ENCODE data around the gene ME2. TPM values are rescaled to one million over a fixed set of nuclear protein-coding genes. Genes with fewer than 3 reads are reported as not detected.

Gene ME2
- total and polyA plus RNA-seq, 9 of the 15 experiments (the other 6 are each of a cell fraction or from before 2014, with no cell fraction given), result 12.3 to 54.4 (median 36.2) TPM

DNA sequence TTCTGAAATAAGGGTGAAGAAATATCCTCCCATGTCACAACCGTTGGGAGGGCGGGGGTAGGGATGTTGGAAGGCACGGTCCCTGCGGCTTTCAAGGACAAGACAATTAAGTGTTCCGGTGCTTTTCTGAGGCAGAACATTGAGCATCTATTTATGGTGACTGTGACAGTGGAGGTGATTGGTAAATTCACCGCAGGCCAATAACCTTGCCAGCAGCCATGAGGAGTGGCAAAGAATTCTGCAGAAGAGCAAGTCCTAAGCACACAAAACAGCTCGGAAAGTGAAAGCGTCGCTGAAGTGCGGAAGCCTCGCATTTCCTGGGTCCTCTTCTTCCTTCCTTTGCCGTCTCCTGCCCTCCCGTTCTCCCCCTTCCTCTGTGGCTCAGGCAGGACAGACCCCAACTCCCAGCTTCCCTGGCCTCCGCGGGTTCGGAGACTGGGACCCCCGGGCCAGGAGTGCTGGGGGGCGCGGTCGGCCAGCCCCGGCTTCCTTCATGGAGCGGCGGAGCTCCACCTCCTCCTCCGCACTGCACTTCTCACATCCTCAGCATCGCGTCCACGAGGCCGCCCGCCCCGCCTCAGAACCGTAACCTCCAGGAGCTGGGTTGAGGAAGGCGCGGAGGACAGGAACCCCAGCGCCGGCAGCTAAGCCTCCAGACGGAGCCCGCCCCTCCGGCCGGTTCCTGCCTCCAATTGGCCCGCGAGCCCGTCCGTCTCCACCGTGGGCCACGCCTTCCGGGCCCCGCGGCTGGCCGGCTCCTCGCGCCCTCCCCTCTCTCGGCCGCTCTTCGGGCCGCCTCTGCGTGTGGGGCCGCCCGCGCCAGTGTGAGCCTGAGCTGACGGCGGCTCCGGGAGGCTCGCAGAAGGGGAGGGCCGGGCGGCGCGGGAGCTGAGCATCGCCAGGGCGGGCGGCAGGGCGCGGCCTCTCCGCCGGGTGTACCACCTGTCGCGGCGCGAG lies at the start of gene ME2 (continued):
- TF ChIP-seq ETV6 (IDR thresholded peaks at IDR 0.05; ENCODE audit: borderline replicate concordance in 1 of 2, low read depth in 2 of 2, low read length in 1 of 2) (no peak), ETV6 (CRISPR knock-in tag; IDR thresholded peaks at IDR 0.05; ENCODE audit: borderline replicate concordance) (no peak), ZNF707 (CRISPR knock-in tag; conservative IDR thresholded peaks at IDR 0.05) (no peak), STAT5A (IDR thresholded peaks at IDR 0.05; ENCODE audit: borderline replicate concordance, low read length) (no peak), NONO (IDR thresholded peaks at IDR 0.05; ENCODE audit: low read depth in 2 of 2, low read length in 1 of 2) (peak in 1 of 2 experiments; percentile 51; a peak in 2 of 4 replicates), NFRKB (IDR thresholded peaks at IDR 0.05; ENCODE audit: low read depth) (no peak), ZKSCAN8 (CRISPR knock-in tag; IDR thresholded peaks at IDR 0.05) (no peak), NRF1 (conservative IDR thresholded peaks at IDR 0.05 in 1 of 2, IDR thresholded peaks at IDR 0.05 in 1 of 2) (peak; percentile 79 to 81), GABPA (tag; conservative IDR thresholded peaks at IDR 0.05; ENCODE audit: low read depth) (peak; percentile 76), MAZ (CRISPR knock-in tag; conservative IDR thresholded peaks at IDR 0.05 in 1 of 2, IDR thresholded peaks at IDR 0.05 in 1 of 2) (peak; percentile 84 to 91), TEAD1 (CRISPR knock-in tag; IDR thresholded peaks at IDR 0.05) (0 out of 4 replicates have a peak, but pooled peaks of 1 of the 2 experiments have one; percentile 10), RBM17 (IDR thresholded peaks at IDR 0.05; ENCODE audit: borderline replicate concordance, low read depth, low read length) (no peak), POLR2H (tag; IDR thresholded peaks at IDR 0.05; ENCODE audit: low read depth) (peak; percentile 50), SMARCA4 (IDR thresholded peaks at IDR 0.05) (no peak), SMAD4 (CRISPR knock-in tag; conservative IDR thresholded peaks at IDR 0.05) (peak; percentile 64; the same call in 1 of the 2 replicates), SP2 (IDR thresholded peaks at IDR 0.05; ENCODE audit: extremely low read depth, low read depth, low read length, poor library complexity, severe bottlenecking) (peak; percentile 64), TFAP4 (CRISPR knock-in tag; IDR thresholded peaks at IDR 0.05; ENCODE audit: borderline replicate concordance) (peak; percentile 20; the same call in 1 of the 2 replicates), ZZZ3 (IDR thresholded peaks at IDR 0.05) (no peak), KDM5B (IDR thresholded peaks at IDR 0.05; ENCODE audit: insufficient replicate concordance, low read depth, low read length) (peak; percentile 36), KDM4B (IDR thresholded peaks at IDR 0.05; ENCODE audit: borderline replicate concordance in 2 of 2, low read depth in 1 of 2) (no peak), ID3 (CRISPR knock-in tag; IDR thresholded peaks at IDR 0.05) (no peak), ID3 (tag; IDR thresholded peaks at IDR 0.05) (no peak), TSC22D4 (tag; IDR thresholded peaks at IDR 0.05) (no peak), CCNT2 (IDR thresholded peaks at IDR 0.05; ENCODE audit: borderline replicate concordance, extremely low read depth, insufficient read length, low read depth, low read length) (peak; percentile 26), TAF1 (IDR thresholded peaks at IDR 0.05; ENCODE audit: control insufficient read depth, extremely low read depth, insufficient read depth, low read length, severe bottlenecking) (peak; percentile 71)

All from K562 (cell line).